Activated CD8-positive, alpha-beta memory T cell treated with anti-CD3 and anti-CD28 coated beads, Interleukin-2, amount 50 U/mL, for 1 hour (primary cell): Measurements from ENCODE around the gene HIF1AN.

Experiments used
- DNase-seq: peaks from one replicate; pipeline ENCODE4 v3.0.0-alpha.2; 2020; ENCODE audit errors: extremely low read depth

The HIF1AN gene

DNA sequence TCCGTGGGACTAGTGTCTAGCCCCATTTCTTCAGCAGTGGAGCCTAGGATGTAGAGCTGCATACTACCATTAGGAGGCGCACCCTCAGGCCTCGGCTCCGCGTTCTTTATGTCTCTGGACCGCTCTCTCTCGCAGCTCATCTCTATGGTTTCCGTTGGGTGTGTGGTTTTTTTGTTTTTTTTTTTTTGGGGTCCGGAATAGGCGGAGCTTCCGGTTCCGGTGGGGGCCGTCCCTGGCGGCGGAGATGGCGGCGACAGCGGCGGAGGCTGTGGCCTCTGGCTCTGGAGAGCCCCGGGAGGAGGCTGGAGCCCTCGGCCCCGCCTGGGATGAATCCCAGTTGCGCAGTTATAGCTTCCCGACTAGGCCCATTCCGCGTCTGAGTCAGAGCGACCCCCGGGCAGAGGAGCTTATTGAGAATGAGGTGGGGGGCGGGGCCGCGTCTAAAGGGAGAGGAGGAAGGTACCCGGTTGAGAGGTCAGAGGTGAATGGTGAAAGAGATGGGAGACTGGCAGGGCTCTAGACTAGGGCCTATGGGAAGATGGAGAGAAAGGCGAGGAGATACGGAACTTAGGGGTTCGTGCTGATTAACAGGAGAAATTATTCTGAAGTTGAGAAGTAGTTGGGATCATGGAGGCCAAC, at the start of gene HIF1AN:
HIF1AN (plus strand) TSS at position 229 of the 639 bp plus-strand sequence; CDS start at position 245, 16 bp downstream.
- peak; percentile 78 for DNase-seq

DNA sequence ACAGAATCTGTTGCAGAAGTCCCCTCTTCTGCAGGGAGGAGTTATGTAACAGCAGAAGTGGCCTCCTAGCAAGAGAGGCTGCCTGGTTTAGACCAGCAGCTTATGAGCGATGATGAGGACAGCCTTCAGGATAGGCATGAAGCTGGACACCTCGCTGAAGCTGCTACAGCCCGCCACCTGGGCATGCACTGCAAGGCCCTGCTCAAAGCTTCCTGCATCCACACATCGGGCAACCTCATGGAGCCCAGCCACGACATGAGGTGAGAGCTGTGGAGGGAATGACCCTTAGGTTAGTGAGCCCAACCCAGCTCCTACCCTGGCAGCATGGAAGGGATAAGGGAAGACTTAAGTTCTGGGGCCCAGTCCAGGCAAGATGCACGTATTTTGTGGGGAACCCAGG, 48.2 kb upstream of the HIF1AN start:
- DNase-seq = no peak

DNA sequence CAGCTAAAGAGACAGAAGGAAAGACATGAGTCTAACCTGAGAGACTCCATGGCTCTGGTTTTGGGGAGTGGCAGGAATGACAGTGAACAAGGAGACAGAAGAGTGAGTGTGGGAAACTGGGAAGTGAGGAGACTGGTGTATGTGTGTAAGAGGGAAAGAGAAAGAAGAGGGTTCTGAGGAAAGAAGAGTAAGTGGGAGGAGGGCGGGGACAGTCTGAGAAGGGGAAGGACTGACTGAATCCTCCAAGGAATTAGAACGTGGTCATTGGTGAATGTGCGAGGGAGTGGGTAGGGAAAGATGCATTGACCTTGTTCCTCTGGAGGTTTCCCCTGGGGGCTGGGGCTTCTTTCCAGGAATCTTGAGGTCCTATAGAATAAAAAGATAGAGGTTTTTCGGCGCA, 46.3 kb upstream of the HIF1AN start:
- no peak for DNase-seq

GRCh38 chr10:100490531-100490930, 45.2 kb upstream of the HIF1AN start:
- no peak for DNase-seq

GRCh38 chr10:100496567-100496966, 39.2 kb upstream of the HIF1AN start:
- DNase-seq = no peak

- no peak for DNase-seq
Observed at GRCh38 chr10:100498059-100498458, 37.7 kb upstream of the HIF1AN start.

GRCh38 chr10:100501423-100501822, 34.3 kb upstream of the HIF1AN start:
- no peak for DNase-seq

- no peak for DNase-seq
Observed at GRCh38 chr10:100502926-100503494, 32.7 kb upstream of the HIF1AN start.

- no peak for DNase-seq
Observed at GRCh38 chr10:100504096-100504495, 31.6 kb upstream of the HIF1AN start.

GRCh38 chr10:100505164-100505563, 30.6 kb upstream of the HIF1AN start:
- DNase-seq = no peak

DNA sequence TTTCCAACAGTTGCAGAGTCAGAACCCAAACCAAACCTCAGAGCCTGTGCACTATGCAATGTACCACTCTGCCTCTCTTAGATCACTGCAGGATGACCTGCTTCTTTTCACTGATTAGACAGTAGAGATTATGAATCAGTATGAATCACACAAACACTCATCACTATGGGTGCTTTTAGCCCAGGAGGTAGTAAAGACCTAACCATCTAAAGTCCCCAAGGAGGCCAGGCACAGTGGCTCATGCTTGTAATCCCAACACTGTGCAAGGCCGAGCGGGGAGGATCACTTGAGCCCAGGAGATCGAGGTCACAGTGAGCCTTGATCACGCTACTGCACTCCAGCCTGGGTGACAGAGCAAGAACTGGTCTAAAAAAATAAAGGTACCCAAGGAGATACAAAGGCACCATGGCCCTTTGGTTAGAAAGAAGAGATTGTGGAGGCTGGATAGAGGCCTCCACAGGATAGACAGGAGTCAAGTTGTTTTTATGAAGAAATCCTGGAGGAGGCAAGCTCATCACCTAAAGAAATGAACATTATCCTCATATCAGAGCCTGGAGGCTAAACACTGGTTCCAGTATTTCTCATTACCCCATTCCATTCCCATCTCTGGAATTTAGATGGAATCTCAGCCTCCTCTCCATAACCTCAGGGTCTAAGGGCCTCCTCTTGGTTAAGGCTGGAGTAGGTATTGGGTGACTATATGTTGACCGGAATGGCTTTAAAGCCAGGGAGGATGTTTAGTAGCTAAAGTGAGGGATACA, 29.0 kb upstream of the HIF1AN start:
- DNase-seq = no peak

GRCh38 chr10:100507357-100507732, 28.4 kb upstream of the HIF1AN start:
- DNase-seq = no peak

- no peak for DNase-seq
Observed at GRCh38 chr10:100508266-100508665, 27.5 kb upstream of the HIF1AN start.

DNA sequence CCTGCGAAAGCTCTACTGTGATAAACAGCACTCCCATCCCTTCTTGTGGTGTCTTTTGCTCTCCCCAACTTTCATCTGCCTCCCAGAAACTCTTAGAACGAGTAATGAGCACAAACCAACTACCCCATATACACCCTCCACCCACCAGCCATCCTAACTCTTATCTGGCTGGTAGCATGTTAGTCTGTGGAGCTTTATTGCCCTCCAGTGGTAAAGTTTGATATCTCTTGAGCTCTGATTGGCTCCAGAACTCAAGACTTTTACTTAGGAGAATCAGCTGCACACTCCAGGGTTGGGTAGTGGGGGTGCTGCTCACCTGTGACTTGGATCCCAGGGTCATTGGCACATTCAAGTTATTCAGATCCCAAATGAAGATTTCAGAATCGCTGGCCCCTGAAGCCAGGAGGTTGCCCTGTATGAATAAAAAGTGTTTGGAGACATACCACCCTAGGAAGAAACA, 27.0 kb upstream of the HIF1AN start:
- DNase-seq = no peak

- DNase-seq = no peak
Observed at GRCh38 chr10:100509241-100509840, 26.4 kb upstream of the HIF1AN start.

- DNase-seq = peak; percentile 56
Observed at GRCh38 chr10:100510533-100511308, 25.0 kb upstream of the HIF1AN start.

DNA sequence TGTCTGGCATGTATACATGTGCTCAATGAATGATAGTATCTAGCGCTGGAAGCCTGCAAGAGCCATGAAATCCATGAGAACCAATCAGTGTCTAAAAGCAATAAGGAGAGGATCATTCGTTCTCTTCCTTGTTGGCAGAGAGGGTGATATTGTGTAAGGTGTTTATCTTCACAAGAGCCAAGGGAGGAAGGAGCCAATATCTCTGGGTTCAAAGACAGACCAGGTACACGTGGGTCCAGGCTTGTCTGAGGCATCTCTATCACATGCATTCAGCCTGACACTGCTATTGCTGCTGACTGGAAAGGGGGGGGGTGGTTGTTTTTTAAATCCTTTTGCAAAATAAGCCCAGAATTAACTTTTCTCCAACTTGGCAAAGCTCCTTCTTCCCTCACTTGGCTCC, 20.1 kb upstream of the HIF1AN start:
- DNase-seq = no peak

GRCh38 chr10:100516847-100517246, 18.9 kb upstream of the HIF1AN start:
- DNase-seq = no peak

GRCh38 chr10:100518761-100519241, 16.9 kb upstream of the HIF1AN start:
- no peak for DNase-seq

- no peak for DNase-seq
Observed at GRCh38 chr10:100519311-100520051, 16.3 kb upstream of the HIF1AN start, which contains the start of gene SEC31B. SEC31B (minus strand) TSS chr10:100519861; CDS start chr10:100516952, 2,909 bp downstream.

DNA sequence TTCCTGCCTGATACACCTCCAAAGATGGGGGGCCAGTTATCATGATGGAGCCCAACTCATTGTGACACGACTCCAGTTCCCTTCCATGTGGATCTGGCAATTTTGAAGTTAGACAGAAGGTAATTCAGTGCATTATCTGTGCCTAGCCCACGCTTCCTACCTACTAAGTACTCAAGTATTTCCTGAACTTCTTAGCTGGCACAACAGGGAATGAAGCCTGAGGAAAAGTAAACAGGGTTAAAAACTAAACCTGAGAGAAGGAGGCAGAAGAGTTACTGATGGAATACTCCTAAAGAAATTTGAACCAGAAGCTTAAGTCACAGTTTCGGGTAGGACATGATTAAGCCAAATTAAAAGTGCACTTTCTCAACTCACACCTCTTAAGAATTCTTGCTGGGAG, 14.9 kb upstream of the HIF1AN start:
- no peak for DNase-seq
